HepG2 (cell line): ENCODE measurements around the gene HOXB6. TPM values are rescaled to one million over a fixed set of nuclear protein-coding genes. Genes with fewer than 3 reads are reported as not detected.

ENCODE experiments used
- ATAC-seq: fragments of 200-7000 bp; cut with Tn5 transposase; 3 replicates; pipeline ENCODE4 v1.9.1; 2020; ENCODE audit warnings: mild to moderate bottlenecking, moderate library complexity
- BruUV-seq: library from RNA; stranded (reverse); fragments of 400-500 nt; replicated peaks from 2 replicates; lab custom pipeline; 2021; lab: Mats Ljungman, UMichigan
- CTCF ChIA-PET: fragments of 300-600 bp; formaldehyde crosslinking; extraction: SDS; loops from one replicate; lab custom pipeline; 2021; ENCODE audit warnings: low total read pairs, inconsistent platforms, low intra/inter-chr PET ratio; lab: Yijun Ruan, JAX
- POLR2A ChIA-PET: fragments of 350-600 bp; sonication (Branson Sonifier 250); formaldehyde crosslinking; loops from one replicate; lab custom pipeline; 2020; ENCODE audit warnings: antibody characterized with exemption, inconsistent platforms; lab: Yijun Ruan, JAX
- DNase-seq: peaks from one replicate; pipeline ENCODE4 v3.0.0-alpha.2; 2015; ENCODE audit warnings: low spot score
- FAIRE-seq: peaks from 3 replicates; lab custom pipeline; 2011; peaks lifted over from hg19 to GRCh38; lab: Jason Lieb, UNC
- H2AFZ ChIP-seq: one replicate; pipeline ENCODE4 v1.6.1; 2011; ENCODE audit warnings: low read length, inconsistent platforms
- H3K27ac ChIP-seq: fragments of 300-600 bp; 3 replicates; pipeline ENCODE4 v1.8.0; 2011; ENCODE audit warnings: mixed run types, mild to moderate bottlenecking, mixed read lengths, low read length, inconsistent platforms; ENCODE audit not compliant: insufficient read depth; ENCODE audit errors: extremely low read length
- H3K27me3 ChIP-seq, 2 experiments: fragments of 200-600 bp in 1 of 2; 2 replicates in 1 of 2; 3 replicates in 1 of 2; pipeline versions ENCODE4 v1.6.0 to v1.8.0; 2011; ENCODE audit warnings: low read length in 2 of 2, mild to moderate bottlenecking in 2 of 2, moderate library complexity in 2 of 2, inconsistent platforms in 1 of 2; ENCODE audit not compliant: insufficient read depth in 2 of 2, control insufficient read depth in 1 of 2
- H3K36me3 ChIP-seq, 2 experiments: fragments of 200-600 bp in 1 of 2; replicated peaks in 1 of 2; 2 replicates in 1 of 2; 3 replicates in 1 of 2; pipeline versions ENCODE4 v1.5.1 to v1.8.0; 2011; ENCODE audit warnings: low read length in 2 of 2, inconsistent platforms in 1 of 2; ENCODE audit not compliant: insufficient read depth in 2 of 2, control insufficient read depth in 1 of 2
- H3K4me1 ChIP-seq: 2 replicates; pipeline ENCODE4 v1.5.1; 2012; ENCODE audit warnings: low read length, inconsistent platforms; ENCODE audit not compliant: insufficient read depth
- H3K4me2 ChIP-seq: 2 replicates; pipeline ENCODE4 v1.6.0; 2011; ENCODE audit warnings: low read depth, low read length, inconsistent platforms
- H3K4me3 ChIP-seq, 3 experiments: fragments of 200-600 bp in 1 of 3; sonication (generic), shearing (Covaris generic) in 1 of 3; replicated peaks in 1 of 3; 2 replicates each; pipeline ENCODE4 v1.5.1; 2011 to 2016; ENCODE audit warnings: low read length in 3 of 3, inconsistent platforms in 2 of 3, low read depth in 2 of 3, mild to moderate bottlenecking in 2 of 3, control low read depth in 1 of 3, mixed read lengths in 1 of 3; ENCODE audit not compliant: insufficient read depth in 1 of 3
- H3K79me2 ChIP-seq: one replicate; pipeline ENCODE4 v1.6.1; 2011; ENCODE audit warnings: low read length, inconsistent platforms; ENCODE audit not compliant: insufficient read depth
- H3K9ac ChIP-seq: 2 replicates; pipeline ENCODE4 v1.6.0; 2011; ENCODE audit warnings: mild to moderate bottlenecking, low read depth, low read length, inconsistent platforms; ENCODE audit not compliant: insufficient read depth
- H3K9me3 ChIP-seq: 2 replicates; pipeline ENCODE4 v1.5.1; 2012; ENCODE audit warnings: mild to moderate bottlenecking, low read length
- H4K20me1 ChIP-seq: 2 replicates; pipeline ENCODE4 v1.6.0; 2011; ENCODE audit warnings: inconsistent platforms, mild to moderate bottlenecking, low read length, moderate library complexity; ENCODE audit not compliant: insufficient read depth
- AHR ChIP-seq: IDR thresholded peaks from 2 replicates; pipeline ENCODE4 v1.6.1; 2018; ENCODE audit warnings: missing genetic modification reagents, missing compliant biosample characterization
- EZH2 ChIP-seq: conservative IDR thresholded peaks from 2 replicates; pipeline ENCODE4 v1.6.1; 2012; ENCODE audit warnings: mild to moderate bottlenecking, low read depth, low read length, moderate library complexity
- PHB2 ChIP-seq: fragments of 450-650 bp; IDR thresholded peaks from 2 replicates; pipeline ENCODE4 v1.6.1; 2018; ENCODE audit not compliant: partially characterized antibody
- SALL1 ChIP-seq: sonication (generic); formaldehyde crosslinking; IDR thresholded peaks from 2 replicates; pipeline ENCODE4 v1.8.0; 2022; ENCODE audit warnings: mild to moderate bottlenecking, missing genetic modification reagents
- SNRNP70 ChIP-seq: fragments of 200-400 bp; formaldehyde crosslinking; IDR thresholded peaks from 2 replicates; pipeline ENCODE4 v1.6.1; 2017; ENCODE audit warnings: mild to moderate bottlenecking, low read depth, low read length, moderate library complexity
- ZNF792 ChIP-seq: IDR thresholded peaks from 2 replicates; pipeline ENCODE4 v1.6.1; 2016
- ZNF850 ChIP-seq: sonication (generic); formaldehyde crosslinking; conservative IDR thresholded peaks from 2 replicates; pipeline ENCODE4 v1.9.0; 2021; ENCODE audit warnings: mild to moderate bottlenecking, missing genetic modification reagents
- WGBS: methylation state at CpG from one replicate; pipeline ENCODE4 v1.1.6; 2017; ENCODE audit warnings: low lambda C conversion rate; 5-methylcytosine and 5-hydroxymethylcytosine counted together
- in situ Hi-C: cut with HindIII; loops from 2 replicates; pipeline ENCODE4 v1.10.0; 2017; ENCODE audit warnings: low pct_unique_long_range_greater_than_20kb; ENCODE audit not compliant: extremely low pct_ligation_motif_present
- intact Hi-C: fragments of 100-400 bp; cut with micrococcal nuclease; formaldehyde crosslinking; loops from one replicate; pipeline ENCODE4 v1.10.0; 2022; ENCODE audit not compliant: unreplicated experiment
- polyA plus RNA-seq, 8 experiments: library from polyadenylated mRNA; depleted of rRNA in 3 of 8; stranded (reverse) in 7 of 8; unstranded in 1 of 8; fragments of >200 nt; fragmentation: Illumina TruSeq in 4 of 8; extraction: Trizol in 4 of 8; gene quantifications; 2 replicates each; pipeline versions ENCODE4 v1.2.1 to v1.2.3, GENCODE V29; 2011 to 2016; ENCODE audit warnings: low read depth in 4 of 8, missing spikeins in 1 of 8, mixed read lengths in 1 of 8; ENCODE audit not compliant: insufficient read depth in 1 of 8
- total RNA-seq, 5 experiments: library from RNA; depleted of rRNA; stranded (reverse); fragments of >200 nt; fragmentation: Illumina TruSeq; extraction: Trizol; gene quantifications; 2 replicates each; pipeline ENCODE4 v1.2.3, GENCODE V29; 2016; ENCODE audit warnings: low read depth in 1 of 5
- TF ChIP-seq, protein P1 (sequence below): sonication (generic); formaldehyde crosslinking; IDR thresholded peaks from 2 replicates; pipeline ENCODE4 v1.5.0; 2020; ENCODE audit warnings: mild to moderate bottlenecking, missing genetic modification reagents
- TF ChIP-seq, protein P2 (sequence below): conservative IDR thresholded peaks from 2 replicates; pipeline ENCODE4 v1.6.1; 2018; ENCODE audit warnings: missing genetic modification reagents
- TF ChIP-seq, protein P3 (sequence below): sonication (generic); formaldehyde crosslinking; IDR thresholded peaks from 2 replicates; pipeline ENCODE4 v1.8.1; 2023; ENCODE audit warnings: mild to moderate bottlenecking, inconsistent platforms, moderate library complexity, missing genetic modification reagents, borderline replicate concordance
- TF ChIP-seq, protein P4 (sequence below): sonication (generic); formaldehyde crosslinking; IDR thresholded peaks from 2 replicates; pipeline ENCODE4 v1.5.0; 2020; ENCODE audit warnings: missing genetic modification reagents
- TF ChIP-seq, protein P5 (sequence below): sonication (generic); formaldehyde crosslinking; IDR thresholded peaks from 2 replicates; pipeline ENCODE4 v1.8.1; 2023; ENCODE audit warnings: mild to moderate bottlenecking, missing genetic modification reagents

Gene HOXB6
- total and polyA plus RNA-seq, 2 of the 13 experiments (the other 11 are each of a cell fraction or from before 2014, with no cell fraction given), result not detected

DNA sequence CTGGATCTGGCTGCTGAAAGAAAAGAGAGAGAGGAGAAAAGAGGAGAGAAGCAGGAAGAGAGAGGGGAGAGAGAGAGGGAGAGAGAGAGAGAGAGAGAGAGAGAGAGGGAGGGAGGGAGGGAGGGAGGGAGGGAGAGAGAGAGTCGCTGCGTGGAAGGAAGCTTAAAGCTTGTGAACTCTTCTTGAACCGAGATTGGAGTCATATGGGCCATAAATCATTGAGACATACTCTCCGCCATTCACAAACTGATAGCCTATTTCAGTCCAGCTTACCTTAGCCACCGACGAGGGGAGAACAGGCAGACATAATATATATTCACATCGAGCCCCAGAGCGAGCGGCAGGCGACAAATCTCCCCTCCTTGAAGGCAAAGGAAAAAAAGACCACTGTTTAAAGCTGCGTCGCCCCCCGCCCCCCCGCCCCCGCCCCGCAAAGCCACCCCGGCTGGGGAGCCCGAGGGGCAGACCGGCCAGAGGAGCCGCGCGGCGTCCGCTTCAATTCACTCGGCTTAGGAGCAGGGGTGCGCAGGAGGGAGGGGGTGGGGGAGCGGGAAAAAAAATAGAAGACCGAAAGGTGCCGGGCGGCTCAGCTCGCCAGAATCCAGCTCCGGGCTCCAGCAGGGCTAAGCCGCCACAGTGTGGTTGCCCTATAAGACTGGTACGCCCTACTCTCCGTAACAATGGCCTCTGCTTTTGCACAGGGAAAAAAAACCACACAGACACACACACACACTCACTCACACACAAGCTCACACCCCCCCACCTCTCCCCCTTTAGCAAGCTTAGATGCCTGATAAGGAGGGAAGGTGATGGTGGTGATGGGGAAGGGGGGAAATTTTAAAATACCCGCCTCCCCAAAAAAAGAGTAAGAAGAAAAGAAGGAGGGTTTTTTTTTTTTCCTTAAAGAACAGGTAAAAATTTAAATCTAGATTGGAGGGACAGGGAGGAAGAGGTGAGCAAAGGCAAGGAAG lies 49.2 kb downstream of the HOXB6 start:
- no peaks in the 10 kb centered on the region for H3K36me3 ChIP-seq
- no peak for DNase-seq
- H3K4me1 ChIP-seq, result no peaks in the 10 kb centered on the region
- WGBS, result 16% methylated on average over 36 of the region's 36 CpGs
- no peak overlapping the region for H3K4me3 ChIP-seq
- no peaks in the 10 kb centered on the region for H3K79me2 ChIP-seq
- H2AFZ ChIP-seq, result no peak overlapping the region
- no TSS peak for BruUV-seq
- FAIRE-seq, result no peak
- TF ChIP-seq ZNF792 (CRISPR knock-in tag) (no peak), PHB2 (no peak), AHR (CRISPR knock-in tag) (no peak), SNRNP70 (no peak), ZNF850 (CRISPR knock-in tag) (no peak), SALL1 (CRISPR knock-in tag) (no peak), EZH2 (no peak)
- TF ChIP-seq, protein P1, sequence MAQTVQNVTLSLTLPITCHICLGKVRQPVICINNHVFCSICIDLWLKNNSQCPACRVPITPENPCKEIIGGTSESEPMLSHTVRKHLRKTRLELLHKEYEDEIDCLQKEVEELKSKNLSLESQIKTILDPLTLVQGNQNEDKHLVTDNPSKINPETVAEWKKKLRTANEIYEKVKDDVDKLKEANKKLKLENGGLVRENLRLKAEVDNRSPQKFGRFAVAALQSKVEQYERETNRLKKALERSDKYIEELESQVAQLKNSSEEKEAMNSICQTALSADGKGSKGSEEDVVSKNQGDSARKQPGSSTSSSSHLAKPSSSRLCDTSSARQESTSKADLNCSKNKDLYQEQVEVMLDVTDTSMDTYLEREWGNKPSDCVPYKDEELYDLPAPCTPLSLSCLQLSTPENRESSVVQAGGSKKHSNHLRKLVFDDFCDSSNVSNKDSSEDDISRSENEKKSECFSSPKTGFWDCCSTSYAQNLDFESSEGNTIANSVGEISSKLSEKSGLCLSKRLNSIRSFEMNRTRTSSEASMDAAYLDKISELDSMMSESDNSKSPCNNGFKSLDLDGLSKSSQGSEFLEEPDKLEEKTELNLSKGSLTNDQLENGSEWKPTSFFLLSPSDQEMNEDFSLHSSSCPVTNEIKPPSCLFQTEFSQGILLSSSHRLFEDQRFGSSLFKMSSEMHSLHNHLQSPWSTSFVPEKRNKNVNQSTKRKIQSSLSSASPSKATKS (CRISPR knock-in tag), result no peak
- TF ChIP-seq, protein P2, sequence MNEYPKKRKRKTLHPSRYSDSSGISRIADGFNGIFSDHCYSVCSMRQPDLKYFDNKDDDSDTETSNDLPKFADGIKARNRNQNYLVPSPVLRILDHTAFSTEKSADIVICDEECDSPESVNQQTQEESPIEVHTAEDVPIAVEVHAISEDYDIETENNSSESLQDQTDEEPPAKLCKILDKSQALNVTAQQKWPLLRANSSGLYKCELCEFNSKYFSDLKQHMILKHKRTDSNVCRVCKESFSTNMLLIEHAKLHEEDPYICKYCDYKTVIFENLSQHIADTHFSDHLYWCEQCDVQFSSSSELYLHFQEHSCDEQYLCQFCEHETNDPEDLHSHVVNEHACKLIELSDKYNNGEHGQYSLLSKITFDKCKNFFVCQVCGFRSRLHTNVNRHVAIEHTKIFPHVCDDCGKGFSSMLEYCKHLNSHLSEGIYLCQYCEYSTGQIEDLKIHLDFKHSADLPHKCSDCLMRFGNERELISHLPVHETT (CRISPR knock-in tag), result no peak
- TF ChIP-seq, protein P3, sequence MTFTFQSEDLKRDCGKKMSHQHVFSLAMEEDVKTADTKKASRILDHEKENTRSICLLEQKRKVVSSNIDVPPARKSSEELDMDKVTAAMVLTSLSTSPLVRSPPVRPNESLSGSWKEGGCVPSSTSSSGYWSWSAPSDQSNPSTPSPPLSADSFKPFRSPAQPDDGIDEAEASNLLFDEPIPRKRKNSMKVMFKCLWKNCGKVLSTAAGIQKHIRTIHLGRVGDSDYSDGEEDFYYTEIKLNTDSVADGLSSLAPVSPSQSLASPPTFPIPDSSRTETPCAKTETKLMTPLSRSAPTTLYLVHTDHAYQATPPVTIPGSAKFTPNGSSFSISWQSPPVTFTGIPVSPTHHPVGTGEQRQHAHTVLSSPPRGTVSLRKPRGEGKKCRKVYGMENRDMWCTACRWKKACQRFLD (CRISPR knock-in tag), result no peak
- TF ChIP-seq, protein P4, sequence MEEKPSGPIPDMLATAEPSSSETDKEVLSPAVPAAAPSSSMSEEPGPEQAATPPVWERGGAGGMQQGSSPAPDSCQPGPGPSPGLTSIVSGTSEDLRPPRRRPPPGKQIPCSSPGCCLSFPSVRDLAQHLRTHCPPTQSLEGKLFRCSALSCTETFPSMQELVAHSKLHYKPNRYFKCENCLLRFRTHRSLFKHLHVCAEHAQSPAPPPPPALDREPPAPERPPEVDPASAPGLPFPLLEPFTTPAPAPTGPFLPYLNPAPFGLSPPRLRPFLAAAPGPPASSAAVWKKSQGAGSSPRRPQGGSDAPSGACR, result no peak
- TF ChIP-seq, protein P5, sequence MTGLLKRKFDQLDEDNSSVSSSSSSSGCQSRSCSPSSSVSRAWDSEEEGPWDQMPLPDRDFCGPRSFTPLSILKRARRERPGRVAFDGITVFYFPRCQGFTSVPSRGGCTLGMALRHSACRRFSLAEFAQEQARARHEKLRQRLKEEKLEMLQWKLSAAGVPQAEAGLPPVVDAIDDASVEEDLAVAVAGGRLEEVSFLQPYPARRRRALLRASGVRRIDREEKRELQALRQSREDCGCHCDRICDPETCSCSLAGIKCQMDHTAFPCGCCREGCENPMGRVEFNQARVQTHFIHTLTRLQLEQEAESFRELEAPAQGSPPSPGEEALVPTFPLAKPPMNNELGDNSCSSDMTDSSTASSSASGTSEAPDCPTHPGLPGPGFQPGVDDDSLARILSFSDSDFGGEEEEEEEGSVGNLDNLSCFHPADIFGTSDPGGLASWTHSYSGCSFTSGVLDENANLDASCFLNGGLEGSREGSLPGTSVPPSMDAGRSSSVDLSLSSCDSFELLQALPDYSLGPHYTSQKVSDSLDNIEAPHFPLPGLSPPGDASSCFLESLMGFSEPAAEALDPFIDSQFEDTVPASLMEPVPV (CRISPR knock-in tag), result no peak
- TF ChIP-seq, all 625 proteins: peak for 0
- ChIA-PET POLR2A (no interaction called here), CTCF (no interaction called here)
- Histone ChIP-seq H3K4me2 (no peak overlapping the region), H3K9me3 (no peaks in the 10 kb centered on the region), H3K9ac (no peak overlapping the region), H3K27ac (no peak overlapping the region), H4K20me1 (no peaks in the 10 kb centered on the region; the same call in 1 of the 2 replicates), H3K27me3 (peaks cover 38 to 95% of the 10 kb centered on the region in 2 experiments)
- intact Hi-C loops, result no loop called here
- no peak for ATAC-seq
- in situ Hi-C loops, result no loop called here
